Large intestine (tissue), 3 donors: Measurements from ENCODE around the gene PRKCH. TPM values are rescaled to one million over a fixed set of nuclear protein-coding genes. Genes with fewer than 3 reads are reported as not detected.
A peak's percentile ranks its signal among the peaks of the same experiment; 100 is the strongest.

Experiments
- DNase-seq, 2 donors: peaks; one replicate each; pipeline versions ENCODE4 v3.0.0 to v3.0.0-alpha.2; 2013
- H3K27ac ChIP-seq: one replicate; pipeline ENCODE4 v1.5.1; 2013; ENCODE audit warnings: low read length
- H3K27me3 ChIP-seq: 2 replicates; pipeline ENCODE4 v1.6.1; 2013; ENCODE audit warnings: low read length; ENCODE audit not compliant: control insufficient read depth, insufficient read depth
- H3K36me3 ChIP-seq: 2 replicates; pipeline ENCODE4 v1.6.1; 2013; ENCODE audit warnings: low read length; ENCODE audit not compliant: control insufficient read depth, insufficient read depth
- H3K4me1 ChIP-seq: one replicate; pipeline ENCODE4 v1.6.1; 2013; ENCODE audit warnings: low read length; ENCODE audit not compliant: control insufficient read depth, insufficient read depth
- H3K4me3 ChIP-seq: one replicate; pipeline ENCODE4 v1.5.1; 2013; ENCODE audit warnings: low read length
- H3K9me3 ChIP-seq: one replicate; pipeline ENCODE4 v1.6.1; 2013; ENCODE audit warnings: mild to moderate bottlenecking, low read depth, low read length, moderate library complexity; ENCODE audit not compliant: control insufficient read depth
- WGBS: methylation state at CpG from one replicate; pipeline ENCODE4 v1.1.5; 2013; ENCODE audit warnings: low lambda C conversion rate; ENCODE audit not compliant: insufficient coverage; 5-methylcytosine and 5-hydroxymethylcytosine counted together
- polyA plus RNA-seq: library from polyadenylated mRNA; unstranded; fragments of 120-200 nt; gene quantifications from one replicate; pipeline ENCODE4 v1.2.1, GENCODE V29; 2013

Gene PRKCH
- polyA plus RNA-seq, 1 donor: 7.7 TPM

DNA sequence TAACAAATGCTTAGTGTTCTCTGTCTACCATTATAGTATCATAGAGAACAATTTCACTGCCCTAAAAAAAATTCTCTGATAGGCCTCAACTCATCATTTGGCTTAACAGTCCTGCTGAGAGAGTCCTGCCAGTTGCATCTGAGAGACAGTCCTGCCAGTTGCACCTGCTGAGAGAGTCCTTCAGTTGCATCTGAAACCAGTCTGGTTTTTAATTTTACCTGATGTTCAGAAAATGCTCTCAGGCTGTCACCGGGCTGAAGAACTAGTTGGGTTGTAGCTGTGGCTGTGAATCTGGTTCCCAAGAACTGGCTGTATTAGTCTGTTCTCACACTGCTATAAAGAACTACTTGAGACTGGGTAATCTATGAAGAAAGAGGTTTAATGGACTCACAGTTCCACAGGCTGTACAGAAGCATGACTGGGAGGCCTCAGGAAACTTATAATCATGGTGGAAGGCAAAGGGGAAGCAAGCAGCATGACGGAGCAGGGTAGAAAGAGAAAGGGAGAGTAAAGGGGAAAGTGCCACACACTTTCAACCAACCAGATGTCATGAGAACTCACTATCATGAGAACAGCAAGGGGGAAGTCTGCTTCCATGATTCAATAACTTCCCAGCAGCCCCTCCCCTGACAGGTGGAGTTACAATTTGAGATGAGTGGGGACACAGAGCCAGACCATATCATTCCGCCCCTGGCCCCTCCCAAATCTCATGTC, 51.6 kb downstream of the PRKCH start:
- DNase-seq: no peak
- Histone ChIP-seq H3K4me1 (no peaks in the 10 kb centered on the region), H3K9me3 (peaks cover 13% of the 10 kb centered on the region), H3K4me3 (no peak overlapping the region), H3K27ac (no peak overlapping the region), H3K36me3 (no peaks in the 10 kb centered on the region), H3K27me3 (no peaks in the 10 kb centered on the region)
- no CpG with 5 or more reads among the region's 3 CpGs for WGBS

DNA sequence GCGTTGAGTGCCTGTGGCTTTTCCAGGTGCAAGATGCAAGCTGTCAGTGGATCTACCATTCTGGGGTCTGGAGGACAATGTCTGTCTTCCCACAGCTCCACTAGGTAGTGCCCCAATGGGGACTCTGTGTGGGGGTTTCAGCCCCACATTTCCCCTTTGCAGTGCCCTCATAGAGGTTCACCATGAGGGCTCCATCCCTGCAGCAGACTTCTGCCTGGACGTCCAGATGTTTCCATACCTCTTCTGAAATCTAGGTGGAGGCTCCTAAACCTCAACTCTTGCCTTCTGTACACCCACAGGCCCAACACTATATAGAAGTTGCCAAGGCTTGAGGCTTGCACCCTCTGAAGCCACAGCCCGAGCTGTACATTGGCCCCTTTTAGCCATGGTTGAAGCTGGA, 52.9 kb downstream of the PRKCH start:
- no peak overlapping the region for H3K27ac ChIP-seq
- H3K27me3 ChIP-seq: no peaks in the 10 kb centered on the region
- peaks cover 13% of the 10 kb centered on the region for H3K9me3 ChIP-seq
- WGBS: no CpG with 5 or more reads among the region's 3 CpGs
- no peaks in the 10 kb centered on the region for H3K36me3 ChIP-seq
- no peak for DNase-seq
- H3K4me1 ChIP-seq: no peaks in the 10 kb centered on the region
- no peak overlapping the region for H3K4me3 ChIP-seq

DNA sequence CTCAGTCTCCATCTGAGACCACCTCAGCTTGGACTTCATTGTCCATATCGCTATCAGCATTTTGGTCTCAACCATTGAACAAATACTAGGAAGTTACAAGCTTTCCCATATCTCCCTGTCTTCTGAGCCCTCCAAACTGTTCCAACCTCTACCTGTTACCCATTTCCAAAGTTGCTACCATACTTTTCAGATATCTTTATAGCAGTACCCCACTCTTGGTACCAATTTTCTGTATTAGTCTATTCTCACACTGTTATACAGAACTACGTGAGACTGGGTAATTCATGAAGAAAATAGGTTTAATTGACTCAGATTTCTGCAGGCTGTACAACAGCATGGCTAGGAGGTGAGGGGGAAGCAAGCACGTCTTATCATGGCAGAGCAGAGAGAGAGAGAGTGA, 53.8 kb downstream of the PRKCH start:
- Histone ChIP-seq H3K27ac (no peak overlapping the region), H3K27me3 (no peaks in the 10 kb centered on the region), H3K36me3 (no peaks in the 10 kb centered on the region), H3K9me3 (peaks cover 13% of the 10 kb centered on the region), H3K4me1 (no peaks in the 10 kb centered on the region), H3K4me3 (no peak overlapping the region)
- DNase-seq: no peak
- 90% methylated on average over 2 of the region's 3 CpGs for WGBS

DNA sequence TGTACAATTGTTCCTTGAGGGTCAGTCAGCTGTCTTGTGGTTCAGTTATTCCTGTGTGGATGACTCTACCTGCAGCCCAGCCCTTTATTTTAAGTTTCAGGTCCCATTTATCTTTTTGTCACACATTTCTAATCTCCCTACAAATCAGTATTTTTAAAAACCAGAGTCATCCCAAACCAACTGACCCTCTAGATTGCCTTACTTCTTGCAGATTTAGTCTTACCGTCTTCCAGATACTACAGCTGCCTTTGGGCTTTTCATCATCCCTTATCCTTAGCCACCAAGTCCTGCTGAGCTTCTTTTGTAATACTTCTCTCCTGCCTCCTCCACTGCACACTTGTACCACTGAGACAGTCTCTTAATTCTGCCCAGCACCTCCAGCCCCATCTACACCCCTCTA, 54.9 kb downstream of the PRKCH start:
- Histone ChIP-seq H3K27ac (no peak overlapping the region), H3K27me3 (no peaks in the 10 kb centered on the region), H3K4me1 (no peaks in the 10 kb centered on the region), H3K36me3 (no peaks in the 10 kb centered on the region), H3K9me3 (peaks cover 13% of the 10 kb centered on the region), H3K4me3 (no peak overlapping the region)
- WGBS: no CpG with 5 or more reads among the region's 1 CpG
- no peak for DNase-seq

DNA sequence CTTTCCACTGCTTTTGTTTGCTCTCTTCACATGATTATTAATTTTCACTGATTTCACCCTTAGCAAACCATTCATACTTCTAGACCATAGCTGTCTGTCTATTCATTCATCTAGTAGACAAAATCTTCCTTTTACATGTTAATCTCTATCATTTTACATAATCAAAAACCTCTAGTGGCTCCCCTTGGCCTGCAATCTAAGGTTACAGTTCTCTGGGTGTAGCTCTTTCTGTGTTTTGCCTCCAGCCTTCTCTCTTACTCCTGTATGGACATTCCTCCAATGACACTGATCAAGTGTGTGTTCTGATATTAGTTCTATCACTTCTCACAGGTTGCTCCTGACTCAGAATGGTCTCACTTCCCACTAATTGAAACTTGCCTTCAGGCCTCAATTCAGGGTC, 56.4 kb downstream of the PRKCH start:
- H3K27ac ChIP-seq: no peak overlapping the region
- H3K27me3 ChIP-seq: no peaks in the 10 kb centered on the region
- no peak overlapping the region for H3K4me3 ChIP-seq
- DNase-seq: no peak
- no peaks in the 10 kb centered on the region for H3K36me3 ChIP-seq
- H3K4me1 ChIP-seq: no peaks in the 10 kb centered on the region
- H3K9me3 ChIP-seq: peaks cover 13% of the 10 kb centered on the region

DNA sequence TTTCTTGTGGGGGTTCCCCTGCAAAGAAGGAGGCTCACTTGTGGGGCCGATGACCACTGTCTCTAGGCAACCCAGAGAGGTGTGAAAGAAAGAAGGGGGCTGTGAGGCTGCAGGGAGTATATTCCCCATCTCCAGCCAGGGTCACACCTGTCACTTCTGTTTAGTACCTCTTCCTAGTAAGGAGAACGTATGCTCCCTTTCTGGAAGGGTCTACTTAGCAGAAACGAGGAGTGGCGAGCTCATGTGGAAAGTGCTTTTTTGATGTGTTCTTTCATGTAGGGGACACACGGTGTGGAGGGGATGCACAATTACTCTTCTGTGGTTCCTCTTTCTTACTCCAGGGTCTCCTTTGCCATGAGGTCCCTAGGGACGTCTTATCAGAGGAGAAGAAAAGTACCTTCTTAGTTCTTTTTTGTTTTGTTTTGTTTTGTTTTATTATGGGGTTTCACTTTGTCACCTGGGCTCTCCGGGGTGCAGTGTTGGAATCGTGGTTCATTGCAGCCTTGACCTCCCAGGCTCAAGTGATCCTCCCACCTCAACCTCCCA, 58.3 kb downstream of the PRKCH start:
- Histone ChIP-seq H3K27me3 (no peaks in the 10 kb centered on the region), H3K27ac (no peak overlapping the region), H3K4me1 (no peaks in the 10 kb centered on the region), H3K4me3 (no peak overlapping the region), H3K9me3 (peaks cover 5% of the 10 kb centered on the region), H3K36me3 (no peaks in the 10 kb centered on the region)
- DNase-seq: no peak
- 82% methylated on average over 2 of the region's 8 CpGs for WGBS

DNA sequence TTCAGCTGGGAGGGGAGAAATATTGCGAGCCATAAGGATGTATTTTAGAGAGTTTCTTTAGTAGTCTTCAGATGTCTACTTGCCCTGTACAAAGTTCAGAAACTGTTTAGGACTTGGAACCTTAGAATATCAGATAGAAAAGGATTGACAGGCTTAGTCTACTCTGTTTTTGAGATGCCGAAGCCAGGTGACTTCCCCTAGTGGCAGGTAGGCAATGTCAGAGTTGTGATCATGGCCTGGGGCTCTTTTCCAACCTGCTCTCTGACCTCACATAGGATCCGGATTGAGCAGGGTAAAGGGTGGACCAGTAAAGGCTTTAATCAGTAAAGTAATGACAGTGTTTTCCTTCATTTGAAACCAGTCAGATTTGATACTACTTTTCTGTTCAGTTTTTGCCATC, 59.6 kb downstream of the PRKCH start:
- H3K36me3 ChIP-seq: no peaks in the 10 kb centered on the region
- no CpG with 5 or more reads among the region's 3 CpGs for WGBS
- no peak overlapping the region for H3K27ac ChIP-seq
- DNase-seq: no peak
- no peaks in the 10 kb centered on the region for H3K4me1 ChIP-seq
- H3K9me3 ChIP-seq: peaks cover 5% of the 10 kb centered on the region
- H3K4me3 ChIP-seq: no peak overlapping the region
- H3K27me3 ChIP-seq: no peaks in the 10 kb centered on the region

DNA sequence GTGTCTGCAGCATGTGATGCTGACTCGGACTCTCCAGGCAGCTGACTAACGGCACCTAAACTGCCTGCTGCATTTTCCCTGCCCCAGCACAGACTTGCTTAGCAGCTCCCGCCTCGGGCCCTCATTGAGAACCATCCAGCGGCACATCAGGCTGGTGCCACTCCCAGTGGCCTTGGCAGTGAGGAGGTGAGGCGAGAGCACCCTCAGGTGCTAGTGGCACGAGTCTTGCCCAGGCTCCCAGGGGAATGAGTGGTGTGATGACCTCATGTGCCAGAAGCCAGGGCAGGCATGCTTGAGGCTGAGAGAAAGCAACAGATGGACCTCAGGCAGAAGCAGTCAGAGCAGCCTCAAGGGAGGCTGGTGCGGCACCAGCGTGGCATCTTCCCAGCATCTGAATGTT, 60.2 kb downstream of the PRKCH start:
- H3K27me3 ChIP-seq: no peaks in the 10 kb centered on the region
- no peak overlapping the region for H3K27ac ChIP-seq
- no peak for DNase-seq
- WGBS: no CpG with 5 or more reads among the region's 9 CpGs
- H3K36me3 ChIP-seq: no peaks in the 10 kb centered on the region
- H3K4me3 ChIP-seq: no peak overlapping the region
- peaks cover under 1% of the 10 kb centered on the region for H3K9me3 ChIP-seq
- H3K4me1 ChIP-seq: no peaks in the 10 kb centered on the region

DNA sequence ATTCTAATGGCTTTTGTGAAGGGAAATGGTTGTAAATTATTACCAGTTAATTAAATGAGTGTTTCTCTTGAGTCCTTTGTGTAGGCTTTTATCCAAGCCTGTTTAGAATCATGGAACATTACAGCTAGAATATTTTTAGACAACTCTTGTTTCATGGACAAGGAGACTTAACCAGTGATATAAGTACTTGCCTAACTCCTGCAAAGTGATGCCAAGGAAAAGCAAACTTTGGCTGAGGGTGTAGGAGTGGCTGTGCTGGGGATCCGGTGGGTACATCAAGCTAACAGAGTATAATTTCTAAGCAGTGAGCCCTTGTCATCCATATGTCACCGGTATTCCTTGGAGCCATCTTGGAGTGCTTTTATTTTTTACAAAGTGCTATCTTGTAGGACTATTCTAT, 61.5 kb downstream of the PRKCH start:
- H3K27ac ChIP-seq: no peak overlapping the region
- H3K4me1 ChIP-seq: no peaks in the 10 kb centered on the region
- H3K36me3 ChIP-seq: no peaks in the 10 kb centered on the region
- no peaks in the 10 kb centered on the region for H3K27me3 ChIP-seq
- WGBS: no CpG with 5 or more reads among the region's 2 CpGs
- H3K9me3 ChIP-seq: no peaks in the 10 kb centered on the region
- no peak overlapping the region for H3K4me3 ChIP-seq
- no peak for DNase-seq

DNA sequence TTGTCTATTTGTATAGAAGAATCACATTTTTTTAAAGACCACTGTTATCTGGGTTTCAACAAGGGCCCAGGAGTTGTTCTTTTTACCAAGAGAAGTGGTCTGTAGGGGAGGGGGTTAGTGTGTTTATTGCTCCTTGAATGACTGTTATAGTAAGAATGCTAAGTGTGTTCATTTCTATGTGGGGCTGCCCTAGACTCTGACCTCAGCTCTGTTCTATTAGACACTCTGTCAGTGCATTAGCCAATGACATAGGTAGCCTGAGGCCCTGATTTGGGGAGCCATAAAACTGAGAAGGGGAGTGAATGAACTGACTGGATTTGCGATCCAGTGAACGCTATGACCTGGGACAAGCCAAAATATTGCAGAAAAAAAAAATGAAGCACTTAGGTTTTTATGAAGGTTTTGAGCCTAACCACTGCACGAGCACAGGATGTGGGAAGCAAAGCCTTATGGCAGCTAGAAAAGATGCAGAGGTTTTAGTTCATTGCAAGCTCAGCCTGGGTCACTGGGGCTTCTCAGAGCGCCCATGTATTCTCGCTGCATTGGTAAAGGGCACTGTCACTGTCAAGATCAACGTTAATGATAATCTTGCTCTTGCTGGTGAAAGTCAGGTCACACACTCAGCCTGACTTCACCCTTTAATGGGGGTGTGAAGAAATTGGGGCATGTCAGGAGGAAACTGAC, 63.8 kb downstream of the PRKCH start:
- Histone ChIP-seq H3K27me3 (no peaks in the 10 kb centered on the region), H3K4me3 (no peak overlapping the region), H3K36me3 (no peaks in the 10 kb centered on the region), H3K9me3 (no peaks in the 10 kb centered on the region), H3K27ac (no peak overlapping the region), H3K4me1 (no peaks in the 10 kb centered on the region)
- WGBS: 17% methylated on average over 2 of the region's 6 CpGs
- DNase-seq: peak in 1 of 2 donors; percentile 15
